IPS-20b (cell line): ENCODE results near the gene ITIH5.

ENCODE experiments used
- H3K27ac ChIP-seq: one replicate; pipeline ENCODE4 v1.5.1; 2013; ENCODE audit warnings: low read length
- H3K27me3 ChIP-seq: 2 replicates; pipeline ENCODE4 v1.6.1; 2013; ENCODE audit warnings: mild to moderate bottlenecking, low read length, inconsistent platforms; ENCODE audit not compliant: insufficient read depth
- H3K36me3 ChIP-seq: 2 replicates; pipeline ENCODE4 v1.6.1; 2013; ENCODE audit warnings: low read depth, mild to moderate bottlenecking, inconsistent platforms, low read length, moderate library complexity; ENCODE audit not compliant: insufficient read depth
- H3K4me1 ChIP-seq: 2 replicates; pipeline ENCODE4 v1.6.1; 2013; ENCODE audit warnings: mild to moderate bottlenecking, control low read depth, inconsistent platforms, low read length, moderate library complexity; ENCODE audit not compliant: insufficient read depth
- H3K4me3 ChIP-seq: 2 replicates; pipeline ENCODE4 v1.5.1; 2013; ENCODE audit warnings: mild to moderate bottlenecking, low read length, inconsistent platforms
- H3K9ac ChIP-seq: 2 replicates; pipeline ENCODE4 v1.6.1; 2013; ENCODE audit warnings: low read depth, mild to moderate bottlenecking, inconsistent platforms, low read length, moderate library complexity
- H3K9me3 ChIP-seq: 2 replicates; pipeline ENCODE4 v1.6.1; 2013; ENCODE audit warnings: mild to moderate bottlenecking, low read depth, low read length, inconsistent platforms; ENCODE audit not compliant: insufficient read depth

Gene ITIH5

DNA sequence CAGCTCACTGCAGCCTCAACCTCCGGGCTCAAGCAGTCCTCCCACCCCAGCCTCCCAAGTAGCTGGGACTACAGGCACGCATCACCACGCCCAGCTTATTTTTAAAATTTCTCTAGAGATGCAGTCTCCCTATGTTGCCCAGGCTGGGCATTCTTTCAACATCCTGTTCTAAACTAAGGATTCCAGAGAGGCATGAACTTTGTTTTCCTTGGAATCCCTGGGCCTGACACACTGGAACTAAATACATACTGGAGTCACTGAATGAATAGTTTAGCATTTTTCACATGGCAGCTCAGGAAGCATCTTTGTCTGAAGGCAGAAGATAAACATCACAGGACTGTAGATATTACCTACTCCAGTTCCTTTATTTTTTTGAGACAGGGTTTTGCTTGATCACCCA, 108.7 kb downstream of the ITIH5 start:
- Histone ChIP-seq H3K27me3 (no peaks in the 10 kb centered on the region), H3K4me1 (peaks cover 6% of the 10 kb centered on the region; the same call in 1 of the 2 replicates), H3K9ac (no peak overlapping the region), H3K4me3 (no peak overlapping the region), H3K9me3 (no peaks in the 10 kb centered on the region), H3K36me3 (no peaks in the 10 kb centered on the region), H3K27ac (no peak overlapping the region)

DNA sequence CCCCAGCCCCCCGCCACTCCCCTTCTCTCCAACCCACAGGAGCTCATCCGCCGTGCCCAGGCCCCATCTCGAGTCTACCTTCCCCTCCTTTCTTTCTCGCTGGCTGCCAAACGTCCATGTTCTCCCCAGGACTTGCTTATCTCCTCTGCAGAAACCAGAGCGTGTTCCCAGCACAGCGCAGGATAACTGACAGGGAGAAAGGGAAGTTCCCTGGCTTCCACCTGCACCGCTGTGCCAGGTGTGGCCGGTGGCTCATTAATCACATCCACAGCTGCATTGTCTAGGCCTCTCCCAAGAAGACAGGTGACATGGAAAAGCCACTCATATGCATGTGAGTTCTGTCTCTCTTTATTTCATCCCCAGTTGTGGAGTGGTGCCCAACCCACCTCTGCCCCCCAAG, 113.2 kb downstream of the ITIH5 start:
- H3K27me3 ChIP-seq, result no peaks in the 10 kb centered on the region

DNA sequence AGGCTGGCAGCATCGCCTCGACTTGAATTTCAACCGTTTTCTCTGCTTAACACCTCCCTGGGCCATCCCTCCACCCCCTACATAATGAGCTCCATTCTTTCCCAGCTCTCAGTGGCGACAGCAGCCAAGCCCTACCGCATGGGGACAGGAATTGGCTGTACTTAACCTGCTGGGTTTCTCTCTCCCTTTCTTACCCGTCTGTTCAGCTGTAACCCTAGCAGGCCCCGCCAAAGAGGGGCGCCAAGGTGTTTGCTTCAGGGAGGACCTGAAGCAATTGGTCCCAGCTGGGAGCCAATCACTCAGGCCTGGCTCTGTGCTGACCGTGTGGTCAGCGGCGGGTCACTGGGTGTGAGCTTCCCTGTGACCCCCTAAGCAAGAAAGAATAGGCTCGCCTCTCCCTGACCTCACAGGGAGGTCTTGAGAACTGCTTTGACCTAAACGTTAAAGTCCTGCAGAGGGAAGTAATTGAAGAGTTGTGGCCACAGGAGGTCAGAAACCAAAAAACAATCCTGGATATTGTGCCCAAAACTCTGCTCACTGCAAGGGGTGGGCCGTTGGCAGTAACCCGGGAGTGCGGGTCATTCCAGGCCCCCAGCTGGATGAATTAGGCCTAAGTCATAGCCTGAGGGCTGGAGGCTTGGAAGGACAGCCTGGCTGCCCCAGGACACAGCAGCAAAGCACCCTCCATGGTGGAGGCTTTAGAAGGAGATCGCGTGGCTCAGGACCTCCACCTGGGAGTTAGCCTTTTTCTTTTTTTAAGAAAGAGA, 114.6 kb downstream of the ITIH5 start:
- no peaks in the 10 kb centered on the region for H3K27me3 ChIP-seq
- H3K4me3 ChIP-seq, result no peak overlapping the region
- H3K9ac ChIP-seq, result no peak overlapping the region
- no peaks in the 10 kb centered on the region; the same call in 1 of the 2 replicates for H3K4me1 ChIP-seq
- no peak overlapping the region for H3K27ac ChIP-seq
- no peaks in the 10 kb centered on the region for H3K9me3 ChIP-seq
- H3K36me3 ChIP-seq, result no peaks in the 10 kb centered on the region

More for the DNA sequence above, 113.2 kb downstream of the ITIH5 start:
- H3K9ac ChIP-seq, result no peak overlapping the region
- no peak overlapping the region for H3K27ac ChIP-seq
- H3K9me3 ChIP-seq, result no peaks in the 10 kb centered on the region
- no peaks in the 10 kb centered on the region; the same call in 1 of the 2 replicates for H3K4me1 ChIP-seq
- H3K4me3 ChIP-seq, result no peak overlapping the region
- no peaks in the 10 kb centered on the region for H3K36me3 ChIP-seq

DNA sequence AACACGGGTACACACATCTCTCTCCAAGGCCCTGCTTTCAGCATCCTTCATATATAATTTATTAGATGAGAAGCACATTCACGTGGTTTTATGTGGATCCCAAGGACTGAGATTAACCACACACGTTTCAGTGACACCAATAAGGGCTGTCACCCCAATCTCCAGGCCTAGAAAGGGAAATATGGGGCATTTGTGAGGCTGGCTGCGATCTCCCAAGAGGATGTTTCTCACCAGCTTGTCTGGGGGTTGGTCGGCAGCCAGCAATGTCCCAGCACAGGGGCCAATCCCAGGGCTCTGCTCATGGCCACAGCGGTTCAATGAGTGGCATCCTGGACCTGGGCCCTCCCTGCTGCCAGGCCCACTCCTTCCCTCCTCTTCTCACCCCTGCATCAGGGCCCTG, 115.5 kb downstream of the ITIH5 start:
- Histone ChIP-seq H3K9ac (no peak overlapping the region), H3K4me1 (no peaks in the 10 kb centered on the region; the same call in 1 of the 2 replicates), H3K27me3 (no peaks in the 10 kb centered on the region), H3K4me3 (no peak overlapping the region), H3K36me3 (no peaks in the 10 kb centered on the region), H3K27ac (no peak overlapping the region), H3K9me3 (no peaks in the 10 kb centered on the region)

DNA sequence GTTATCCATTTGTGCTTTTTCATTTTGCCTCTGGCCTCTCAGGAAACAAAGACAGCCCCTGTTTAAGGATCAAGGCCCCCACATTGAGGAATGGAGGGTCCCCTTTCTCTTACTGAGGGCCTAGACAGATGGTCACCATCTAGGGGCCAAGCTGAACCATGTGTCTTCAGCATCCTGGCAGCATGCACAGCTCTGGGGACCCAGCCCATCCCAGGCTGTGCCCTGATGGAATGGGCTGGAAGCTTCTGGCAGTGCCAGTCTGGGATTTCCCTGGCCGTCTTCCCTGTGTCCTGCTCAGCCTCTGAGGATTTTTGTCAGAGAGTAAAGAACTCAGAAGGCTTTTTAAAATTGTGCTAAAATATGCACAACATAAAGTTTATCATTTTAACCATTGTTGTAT, 116.8 kb downstream of the ITIH5 start:
- Histone ChIP-seq H3K27ac (no peak overlapping the region), H3K36me3 (no peaks in the 10 kb centered on the region), H3K9me3 (no peaks in the 10 kb centered on the region), H3K4me3 (no peak overlapping the region), H3K4me1 (no peaks in the 10 kb centered on the region; the same call in 1 of the 2 replicates), H3K9ac (no peak overlapping the region), H3K27me3 (no peaks in the 10 kb centered on the region)

DNA sequence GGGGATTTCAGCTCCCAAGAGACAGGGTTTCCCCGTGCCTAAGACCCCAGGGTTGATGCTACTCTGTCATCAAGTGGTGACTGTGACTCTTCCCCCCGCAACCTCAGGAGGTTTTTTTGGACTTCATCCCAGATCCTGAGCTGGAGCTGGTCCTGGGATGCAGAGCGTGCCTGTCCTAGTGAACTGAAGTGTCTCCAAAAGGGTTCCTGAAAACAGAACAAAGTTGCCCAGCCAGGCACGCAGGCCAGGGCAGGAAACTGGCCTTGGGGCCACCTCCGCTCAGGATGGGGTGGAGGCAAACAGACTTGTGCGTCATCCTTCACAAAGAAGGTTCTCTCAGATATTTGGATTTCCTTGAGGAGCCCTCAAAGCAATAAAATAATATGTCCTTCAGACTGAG, 118.9 kb downstream of the ITIH5 start:
- H3K9me3 ChIP-seq, result no peaks in the 10 kb centered on the region
- H3K27me3 ChIP-seq, result no peaks in the 10 kb centered on the region
- H3K36me3 ChIP-seq, result no peaks in the 10 kb centered on the region
- H3K4me3 ChIP-seq, result no peak overlapping the region
- no peaks in the 10 kb centered on the region; the same call in 1 of the 2 replicates for H3K4me1 ChIP-seq
- H3K27ac ChIP-seq, result no peak overlapping the region
- H3K9ac ChIP-seq, result no peak overlapping the region

DNA sequence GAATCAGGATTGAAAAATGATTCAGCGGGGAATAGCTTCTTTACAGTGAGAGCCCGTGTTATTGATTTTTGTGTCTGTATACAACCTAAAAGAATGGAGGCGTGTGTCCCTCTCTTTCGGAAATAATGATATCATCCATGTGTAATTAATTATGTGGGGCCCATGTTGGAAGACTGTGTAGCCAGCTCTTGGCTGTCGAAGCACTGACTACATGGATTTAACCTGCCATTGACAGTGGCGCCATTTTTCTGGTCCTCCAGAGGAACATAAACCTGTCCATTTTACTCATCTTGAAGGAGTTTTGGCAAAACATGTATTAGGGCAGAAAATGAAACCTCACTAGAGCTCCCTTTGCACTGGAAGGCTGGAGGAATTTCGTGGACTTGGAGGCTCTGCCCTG, 119.6 kb downstream of the ITIH5 start:
- no peak overlapping the region for H3K27ac ChIP-seq
- H3K9ac ChIP-seq, result no peak overlapping the region
- no peak overlapping the region for H3K4me3 ChIP-seq
- H3K9me3 ChIP-seq, result no peaks in the 10 kb centered on the region
- no peaks in the 10 kb centered on the region for H3K27me3 ChIP-seq
- H3K36me3 ChIP-seq, result no peaks in the 10 kb centered on the region
- no peaks in the 10 kb centered on the region; the same call in 1 of the 2 replicates for H3K4me1 ChIP-seq

DNA sequence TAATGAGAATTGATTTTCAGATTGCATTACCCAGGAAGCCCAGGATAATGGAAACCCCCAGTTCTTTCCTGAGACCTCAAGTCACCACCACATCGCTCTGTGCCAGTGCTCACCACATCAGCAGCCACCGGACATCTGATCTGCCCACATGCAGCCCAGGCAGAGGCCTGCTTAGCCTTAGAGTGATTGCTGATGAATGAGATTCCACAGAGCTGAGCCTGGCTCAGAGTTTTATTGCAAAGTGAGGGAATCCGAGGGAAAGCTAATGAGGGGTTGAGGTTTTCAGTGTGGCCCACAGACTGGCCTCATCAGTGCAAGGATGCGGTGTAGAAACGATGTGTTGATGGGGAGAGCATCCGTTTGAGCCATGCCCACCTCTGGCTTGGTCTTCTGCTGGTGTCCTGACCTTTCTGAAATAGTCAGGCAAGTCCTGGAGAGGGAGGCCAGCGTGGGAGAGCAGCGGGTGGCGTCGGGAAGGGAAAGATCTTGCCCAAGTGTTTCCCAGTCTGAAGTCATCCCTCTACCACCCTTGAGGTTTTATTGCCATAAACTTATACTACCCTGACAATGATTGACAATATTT, 120.3 kb downstream of the ITIH5 start:
- no peak overlapping the region for H3K27ac ChIP-seq
- no peaks in the 10 kb centered on the region for H3K27me3 ChIP-seq
- no peak overlapping the region for H3K9ac ChIP-seq
- no peaks in the 10 kb centered on the region for H3K9me3 ChIP-seq
- H3K36me3 ChIP-seq, result no peaks in the 10 kb centered on the region
- H3K4me3 ChIP-seq, result no peak overlapping the region
- H3K4me1 ChIP-seq, result peaks cover 7% of the 10 kb centered on the region; the same call in 1 of the 2 replicates

DNA sequence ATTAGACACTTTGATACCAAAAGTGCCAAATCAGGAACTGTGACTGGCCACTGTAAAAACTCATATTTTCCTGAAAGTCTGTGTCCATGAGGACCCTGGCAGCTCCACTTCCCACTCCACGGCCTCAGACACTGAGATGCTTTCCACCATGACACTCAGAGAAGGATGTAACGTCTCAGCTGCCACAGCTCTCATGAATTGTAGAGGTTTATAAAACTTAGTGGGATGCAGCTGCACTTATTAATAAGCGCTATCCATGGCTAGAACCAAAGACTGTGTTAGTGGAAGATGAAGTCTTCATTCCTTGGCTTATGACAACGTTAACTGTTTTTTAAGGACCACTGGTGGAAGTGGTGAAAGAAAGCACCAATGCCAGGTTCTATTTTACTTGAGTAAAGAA, 121.0 kb downstream of the ITIH5 start:
- no peaks in the 10 kb centered on the region for H3K9me3 ChIP-seq
- H3K4me1 ChIP-seq, result peaks cover 14% of the 10 kb centered on the region; the same call in 1 of the 2 replicates
- no peak overlapping the region for H3K4me3 ChIP-seq
- no peaks in the 10 kb centered on the region for H3K36me3 ChIP-seq
- H3K9ac ChIP-seq, result no peak overlapping the region
- no peak overlapping the region for H3K27ac ChIP-seq
- H3K27me3 ChIP-seq, result no peaks in the 10 kb centered on the region

DNA sequence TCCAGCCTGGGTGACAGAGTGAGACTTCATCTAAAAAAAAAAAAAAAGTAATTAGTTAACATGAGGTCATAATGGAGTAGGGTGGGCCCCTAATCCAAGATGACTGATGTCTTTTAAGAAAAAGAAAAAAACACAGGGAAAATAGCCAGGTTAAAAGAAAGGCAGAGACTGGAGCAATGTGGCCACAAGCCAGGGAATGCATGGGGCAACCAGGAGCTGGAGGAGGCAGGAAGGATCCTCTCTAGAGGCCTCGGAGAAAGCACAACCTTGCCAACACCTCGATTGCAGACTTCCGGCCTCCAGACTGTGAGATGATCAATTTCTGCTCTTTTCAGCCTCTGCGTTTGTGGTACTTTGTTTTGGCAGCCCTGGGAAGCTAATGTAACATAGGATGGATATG, 121.5 kb downstream of the ITIH5 start:
- Histone ChIP-seq H3K27ac (no peak overlapping the region), H3K4me3 (no peak overlapping the region), H3K9me3 (no peaks in the 10 kb centered on the region), H3K9ac (no peak overlapping the region), H3K36me3 (no peaks in the 10 kb centered on the region), H3K4me1 (peaks cover 16% of the 10 kb centered on the region; the same call in 1 of the 2 replicates), H3K27me3 (no peaks in the 10 kb centered on the region)

DNA sequence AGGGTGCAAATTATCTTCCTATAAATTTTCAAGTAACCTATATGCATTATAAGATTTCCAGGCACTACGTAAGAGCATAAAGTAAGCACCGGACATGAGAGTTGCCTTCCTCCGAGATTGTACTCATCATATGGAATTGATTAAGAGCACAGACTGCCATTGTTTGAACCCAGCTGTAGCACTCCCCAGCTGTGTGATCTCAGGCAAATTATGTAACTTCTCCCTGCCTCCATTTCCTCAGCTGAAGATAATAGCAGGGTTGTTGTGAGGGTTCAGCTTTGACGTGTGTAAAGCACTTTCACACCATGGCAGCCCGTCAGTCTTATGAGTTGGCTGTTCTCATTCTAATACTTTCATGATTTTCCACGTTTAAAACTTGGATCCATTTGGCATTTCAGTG, 122.6 kb downstream of the ITIH5 start:
- H3K9ac ChIP-seq, result no peak overlapping the region
- no peak overlapping the region for H3K4me3 ChIP-seq
- H3K36me3 ChIP-seq, result no peaks in the 10 kb centered on the region
- no peaks in the 10 kb centered on the region for H3K9me3 ChIP-seq
- peaks cover 22% of the 10 kb centered on the region; the same call in 1 of the 2 replicates for H3K4me1 ChIP-seq
- no peaks in the 10 kb centered on the region for H3K27me3 ChIP-seq
- no peak overlapping the region for H3K27ac ChIP-seq
